ENCODE data around the gene CA10.

GRCh38 chr17:51997723-51998122 lies 160.8 kb downstream of the CA10 start:
- TF ChIP-seq, protein P1, sequence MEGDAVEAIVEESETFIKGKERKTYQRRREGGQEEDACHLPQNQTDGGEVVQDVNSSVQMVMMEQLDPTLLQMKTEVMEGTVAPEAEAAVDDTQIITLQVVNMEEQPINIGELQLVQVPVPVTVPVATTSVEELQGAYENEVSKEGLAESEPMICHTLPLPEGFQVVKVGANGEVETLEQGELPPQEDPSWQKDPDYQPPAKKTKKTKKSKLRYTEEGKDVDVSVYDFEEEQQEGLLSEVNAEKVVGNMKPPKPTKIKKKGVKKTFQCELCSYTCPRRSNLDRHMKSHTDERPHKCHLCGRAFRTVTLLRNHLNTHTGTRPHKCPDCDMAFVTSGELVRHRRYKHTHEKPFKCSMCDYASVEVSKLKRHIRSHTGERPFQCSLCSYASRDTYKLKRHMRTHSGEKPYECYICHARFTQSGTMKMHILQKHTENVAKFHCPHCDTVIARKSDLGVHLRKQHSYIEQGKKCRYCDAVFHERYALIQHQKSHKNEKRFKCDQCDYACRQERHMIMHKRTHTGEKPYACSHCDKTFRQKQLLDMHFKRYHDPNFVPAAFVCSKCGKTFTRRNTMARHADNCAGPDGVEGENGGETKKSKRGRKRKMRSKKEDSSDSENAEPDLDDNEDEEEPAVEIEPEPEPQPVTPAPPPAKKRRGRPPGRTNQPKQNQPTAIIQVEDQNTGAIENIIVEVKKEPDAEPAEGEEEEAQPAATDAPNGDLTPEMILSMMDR (conservative IDR thresholded peaks at IDR 0.05; ENCODE audit: low read depth, low read length) = no peak
- TF ChIP-seq EZH2 (IDR thresholded peaks at IDR 0.05; ENCODE audit: borderline replicate concordance, low read depth, low read length, poor library complexity, severe bottlenecking) = no peak

Data from A673 (cell line).